ENCODE measurements around the gene SP140. TPM values are rescaled to one million over a fixed set of nuclear protein-coding genes. Genes with fewer than 3 reads are reported as not detected.
A peak's percentile ranks its signal among the peaks of the same experiment; 100 is the strongest.

SP140 gene
- total and polyA plus RNA-seq, 10 of the 15 experiments (the other 5 are each of a cell fraction or from before 2014, with no cell fraction given) = 61.7 to 164 (median 90.7) TPM

- peak; percentile 26 for DNase-seq (ENCODE audit: low read depth, low spot score)
- Histone ChIP-seq H3K9ac (ENCODE audit: control insufficient read depth, insufficient read depth, low read length) (peak overlapping the region; percentile 24; the same call in 1 of the 2 replicates), H3K36me3 (ENCODE audit: control insufficient read depth in 2 of 2, insufficient read depth in 2 of 2, low read length in 1 of 2) (peaks cover 0 to 3% of the 10 kb centered on the region in 2 experiments; a peak in 1 of 4 replicates), H3K4me3 (no peak overlapping the region), H4K20me1 (ENCODE audit: control insufficient read depth, insufficient read depth) (no peaks in the 10 kb centered on the region), H3K9me3 (replicated peaks; ENCODE audit: control insufficient read depth, insufficient read depth, low read length) (no peaks in the 10 kb centered on the region; the same call in 2 of the 3 replicates), H3K27me3 (replicated peaks in 1 of 2; ENCODE audit: control insufficient read depth in 2 of 2, insufficient read depth in 2 of 2, low read length in 1 of 2) (no peaks in the 10 kb centered on the region), H3K27ac (ENCODE audit: control insufficient read depth, insufficient read depth) (peak overlapping the region; percentile 62), H3K4me2 (ENCODE audit: control insufficient read depth, insufficient read depth) (peak overlapping the region; percentile 58), H3K79me2 (ENCODE audit: control insufficient read depth, insufficient read depth, low read length) (no peaks in the 10 kb centered on the region), H2AFZ (ENCODE audit: control insufficient read depth, low read depth, low read length) (no peak overlapping the region; the same call in 1 of the 2 replicates), H3K4me1 (ENCODE audit: control insufficient read depth, insufficient read depth, low read length) (peaks cover 27% of the 10 kb centered on the region)
- CTCF ChIA-PET = interaction anchor here (0.9 to 1.9 kb wide), 9 partner anchors 9 to 296 kb away, joined by 3 to 8 read pairs (median 4); partner anchors contain the start of genes SP110 and SP140L
- peak; percentile 70 for FAIRE-seq
- in situ Hi-C loops (cut with MboI) (no loop called here), intact Hi-C loops (cut with micrococcal nuclease; ENCODE audit: unreplicated experiment) (loop anchor here (2.0 to 5.0 kb wide), 2 partner anchors 62 to 111 kb away; no protein-coding TSS in a partner anchor)
- POLR2A ChIA-PET = interaction anchor here (0.9 to 1.9 kb wide), 3 partner anchors 8 to 11 kb away, joined by 3 to 8 read pairs (median 3); partner anchors contain the start of gene SP140L
- BruUV-seq (replicated peaks) = no TSS peak
- RAD21 ChIA-PET (ENCODE audit: unreplicated experiment) = interaction anchor here (1.0 to 2.3 kb wide), 5 partner anchors 9 to 152 kb away, joined by 3 to 14 read pairs (median 3); partner anchors contain the start of gene SP140L
- WGBS (ENCODE audit: insufficient coverage, insufficient replicate concordance, low lambda C conversion rate, missing lambda C conversion rate) = 0% methylated on average over 6 of the region's 6 CpGs
- SMC1A ChIA-PET (ENCODE audit: uncharacterized antibody, unreplicated experiment) = interaction anchor here (0.6 to 4.2 kb wide), 11 partner anchors 9 to 272 kb away, joined by 3 to 23 read pairs (median 4); partner anchors contain the start of gene SP140L
- ATAC-seq = peak; percentile 78
- TF ChIP-seq EED (IDR thresholded peaks at IDR 0.05; ENCODE audit: low read depth) = peak; percentile 80
- no peak for TF ChIP-seq RB1 (IDR thresholded peaks at IDR 0.05; ENCODE audit: borderline replicate concordance)
- peak; percentile 58 for TF ChIP-seq RUNX3 (IDR thresholded peaks at IDR 0.05; ENCODE audit: low read length)
- no peak for TF ChIP-seq PRDM15 (CRISPR knock-in tag; IDR thresholded peaks at IDR 0.05)
- TF ChIP-seq MEF2B (IDR thresholded peaks at IDR 0.05; ENCODE audit: partially characterized antibody, poor library complexity, severe bottlenecking) = no peak
- peak; percentile 57 to 64 for TF ChIP-seq IKZF2 (IDR thresholded peaks at IDR 0.05)
- peak; percentile 15; the same call in 1 of the 2 replicates for TF ChIP-seq NFIC (IDR thresholded peaks at IDR 0.05; ENCODE audit: low read depth, low read length)
- no peak for TF ChIP-seq CEBPZ (IDR thresholded peaks at IDR 0.05; ENCODE audit: low read depth, low read length)
- 0 out of 2 replicates have a peak, but pooled peaks have one; percentile 6 for TF ChIP-seq IRF4 (IDR thresholded peaks at IDR 0.05; ENCODE audit: low read depth, low read length)
- peak; percentile 97 for TF ChIP-seq SPI1 (IDR thresholded peaks at IDR 0.05; ENCODE audit: borderline replicate concordance, insufficient read depth, low read depth, low read length)
- TF ChIP-seq PKNOX1 (IDR thresholded peaks at IDR 0.05) = no peak
- no peak for TF ChIP-seq POLR2AphosphoS2 (IDR thresholded peaks at IDR 0.05; ENCODE audit: low read depth, low read length)
- peak; percentile 41 for TF ChIP-seq IKZF1 (conservative IDR thresholded peaks at IDR 0.05)
Observed at GRCh38 chr2:230318190-230319121, 92.9 kb downstream of the SP140 start.

All from GM12878 (cell line).